GM19397 (cell line): ENCODE measurements around the gene VAV2.
"Not testable (repeated sequence)": the region's sequence is repeated elsewhere in the genome, so short reads cannot be mapped to it uniquely, and the experiment has no call there.

Experiments
- ATAC-seq: cut with Tn5 transposase; IDR thresholded peaks from one replicate; pipeline ENCODE4 v1.9.1; 2021; ENCODE audit warnings: mild to moderate bottlenecking, moderate library complexity; ENCODE audit not compliant: unreplicated experiment

The VAV2 gene

DNA sequence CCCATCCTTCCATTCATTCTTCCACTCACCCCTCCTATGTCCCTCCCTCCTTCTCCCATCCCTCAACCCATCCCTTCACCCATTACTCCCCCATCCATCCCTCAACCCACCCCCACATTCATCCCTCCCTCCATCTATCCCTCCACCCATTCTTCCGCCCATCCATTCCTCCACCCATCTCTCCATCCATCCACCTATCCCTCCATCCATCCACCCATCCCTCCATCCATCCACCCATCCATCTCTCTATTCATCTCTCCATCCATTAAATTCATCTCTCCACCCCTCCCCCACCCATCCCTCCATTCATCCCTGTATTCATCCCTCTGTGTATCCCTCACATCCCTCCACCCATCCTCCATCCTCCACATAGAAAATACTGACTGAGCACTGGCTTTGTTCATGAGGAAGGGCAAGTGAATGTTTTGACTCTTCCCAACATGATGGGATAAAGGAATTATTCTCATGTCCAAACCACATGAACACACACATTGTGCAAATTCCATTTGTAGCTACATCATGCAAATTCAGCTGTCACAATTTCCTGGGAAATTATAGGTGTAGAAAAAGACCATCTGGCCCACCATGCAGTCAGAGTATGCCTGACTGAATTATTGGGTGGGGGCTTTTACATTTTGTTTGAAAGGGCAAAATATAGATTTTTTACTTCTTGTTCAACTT lies 6.9 kb upstream of the VAV2 start:
- ATAC-seq: no peak

DNA sequence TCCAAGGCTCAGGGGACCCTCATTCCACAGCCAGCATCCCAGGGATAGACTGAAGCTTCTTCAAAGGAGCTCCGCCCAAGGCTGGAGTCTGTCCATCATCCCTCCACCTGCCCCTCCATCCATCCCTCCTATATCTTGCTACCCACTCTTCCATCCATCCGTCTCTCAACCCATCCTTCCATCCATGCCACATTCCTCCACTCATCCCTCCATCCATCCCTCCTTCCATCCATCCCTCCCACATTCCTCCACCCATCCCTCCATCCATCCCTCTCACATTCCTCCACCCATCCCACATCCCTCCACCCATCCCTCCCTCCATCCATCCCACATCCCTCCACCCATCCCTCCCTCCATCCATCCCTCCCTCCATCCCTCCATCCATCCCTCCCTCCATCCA lies 5.5 kb upstream of the VAV2 start:
- no peak for ATAC-seq

DNA sequence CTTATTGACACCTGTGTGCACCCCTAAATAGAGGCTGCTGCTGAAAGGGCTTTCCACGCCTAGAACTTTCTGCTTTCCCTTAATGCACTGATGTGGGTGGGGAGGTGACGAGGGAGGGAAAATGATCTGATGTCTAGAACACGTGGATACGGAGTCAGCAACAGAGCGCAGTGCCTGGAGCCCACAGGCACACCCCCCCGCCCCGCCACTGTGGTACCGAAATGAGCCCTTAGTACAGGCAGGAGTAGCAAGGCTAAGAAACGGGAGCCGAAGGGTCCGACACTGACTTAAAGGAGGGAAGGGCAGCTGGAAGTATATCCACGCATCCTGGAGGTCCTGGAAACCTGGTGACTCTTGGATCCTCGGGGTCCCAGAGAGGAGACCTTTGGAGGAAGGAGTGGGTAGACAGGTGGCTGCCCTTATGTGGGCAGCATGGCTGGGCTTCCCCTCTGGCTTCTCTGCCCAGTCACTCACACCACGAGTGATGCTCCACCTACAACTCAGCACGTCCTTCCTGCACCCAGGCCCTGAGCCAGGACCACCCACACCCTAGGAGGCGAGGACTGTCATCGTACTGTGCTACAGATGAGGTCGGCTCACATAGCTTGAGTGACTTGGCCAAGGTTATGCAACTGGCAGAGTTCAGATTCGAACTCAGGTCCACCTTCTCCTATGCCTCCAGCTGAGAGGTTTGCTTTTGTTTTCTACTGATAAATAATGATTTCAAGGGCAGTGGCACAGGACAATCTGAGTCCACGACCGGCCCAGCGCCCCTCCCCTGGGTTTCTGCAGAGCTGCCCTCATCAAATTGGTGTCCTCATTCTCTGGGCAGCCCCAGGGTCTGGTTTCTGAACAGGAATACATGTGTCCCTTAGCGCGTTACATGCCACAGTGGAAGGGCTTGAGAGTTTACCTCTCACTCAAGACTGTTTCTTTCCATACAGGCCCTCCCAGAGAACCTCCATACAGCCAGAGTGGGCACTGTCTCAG lies 4.7 kb upstream of the VAV2 start:
- no peak for ATAC-seq

DNA sequence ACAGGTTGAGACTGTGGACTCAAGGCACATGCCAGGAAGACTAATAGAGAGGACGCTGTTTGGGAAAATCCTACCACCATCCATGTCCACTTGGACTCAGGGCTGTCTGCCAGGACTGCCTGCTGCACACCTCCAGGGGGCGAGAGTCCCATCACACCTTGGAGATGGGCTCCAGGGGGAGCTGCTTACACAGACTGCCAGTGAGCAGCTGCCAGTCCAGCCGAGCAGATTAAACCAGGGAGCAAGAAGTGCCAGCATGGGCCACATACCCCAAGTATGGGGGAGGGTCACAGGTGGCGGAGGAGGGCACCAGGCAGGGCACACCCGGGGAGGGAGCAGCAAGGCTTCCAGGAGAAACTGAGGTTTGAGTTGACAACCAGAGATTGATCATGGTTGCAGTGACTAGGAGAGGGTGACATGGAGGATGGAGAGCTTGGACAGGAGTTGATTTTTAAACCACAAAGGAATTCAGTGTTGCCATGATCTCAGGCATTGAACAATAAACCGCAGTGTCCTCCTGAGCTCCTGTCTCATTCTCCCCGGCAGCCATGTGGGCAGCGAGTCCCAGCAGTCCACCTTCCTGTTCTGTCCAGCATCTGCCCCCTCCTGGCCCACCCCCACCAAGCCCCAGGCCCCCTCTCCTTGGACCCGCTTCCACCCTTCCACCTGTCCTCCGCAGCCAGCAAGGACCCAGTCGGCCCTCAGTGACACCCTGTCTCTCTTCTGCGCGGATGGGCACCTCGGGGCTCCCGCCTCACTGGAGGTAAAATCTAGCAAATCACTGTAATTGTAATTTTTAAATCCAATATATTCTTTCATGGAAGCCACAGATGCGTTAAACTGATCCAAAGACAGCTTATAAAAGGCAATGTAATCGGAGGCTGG lies 3.1 kb upstream of the VAV2 start:
- ATAC-seq: no peak

DNA sequence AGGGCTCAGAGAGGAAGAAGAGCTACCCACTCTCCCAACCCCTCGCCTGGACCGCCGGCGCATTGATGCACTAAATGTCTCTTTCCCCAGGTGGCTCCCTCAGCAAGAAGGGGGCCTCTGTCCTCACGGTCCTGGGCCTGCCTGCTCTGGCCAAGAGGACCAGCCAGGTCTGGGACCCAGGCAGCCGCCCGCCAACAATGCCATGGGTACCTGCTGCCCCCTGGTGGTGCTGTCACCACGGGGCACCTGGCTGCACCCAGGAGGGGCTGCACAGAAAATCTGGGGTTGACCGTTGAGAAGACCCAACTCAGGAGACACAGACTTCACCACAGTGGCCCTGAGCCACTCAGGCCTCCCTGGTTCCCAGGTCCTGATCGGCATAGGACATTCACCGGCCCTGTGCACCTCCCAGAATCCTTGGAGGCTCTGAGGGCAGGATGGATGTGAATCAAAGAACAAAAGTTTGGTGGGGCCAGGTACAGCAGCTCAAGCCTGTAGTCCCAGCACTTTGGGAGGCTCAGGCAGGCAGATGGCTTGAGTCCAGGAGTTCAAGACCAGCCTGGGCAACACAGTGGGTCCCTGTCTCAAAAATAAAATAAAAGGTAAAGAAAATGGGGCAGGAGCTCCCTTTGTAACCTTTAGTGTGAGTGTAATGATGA lies 2.4 kb upstream of the VAV2 start:
- no peak for ATAC-seq

DNA sequence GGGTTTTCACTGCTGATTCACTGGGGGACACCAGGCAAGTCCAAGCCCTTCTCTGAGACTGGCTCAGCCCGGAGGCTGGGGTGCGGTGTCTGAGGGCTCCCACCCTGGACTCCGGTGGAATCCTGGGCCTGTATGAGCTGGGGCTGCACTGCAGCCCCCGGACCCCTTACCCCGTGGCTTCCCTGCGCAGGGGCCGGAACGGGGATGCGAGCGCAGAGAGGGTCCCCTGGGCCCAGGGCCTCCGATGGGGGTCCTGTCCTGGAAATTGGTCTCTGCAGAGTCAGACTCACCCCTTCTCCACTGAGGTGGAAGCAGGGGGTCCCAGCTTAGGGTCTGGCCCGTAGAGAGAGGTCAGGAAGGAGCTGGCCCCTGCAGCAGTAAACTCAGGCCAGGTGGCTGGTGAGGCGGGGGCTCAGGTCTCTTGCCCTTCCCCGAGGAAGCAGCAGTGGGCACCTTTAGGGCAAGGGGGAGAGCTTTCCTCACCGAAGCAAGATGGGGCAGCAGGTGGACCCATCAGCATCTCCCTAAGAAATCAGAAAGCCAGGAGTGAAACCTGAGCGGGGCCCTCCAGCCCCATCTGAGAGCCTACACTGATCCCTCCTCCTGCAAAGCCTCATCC lies 1.6 kb upstream of the VAV2 start:
- ATAC-seq: no peak

DNA sequence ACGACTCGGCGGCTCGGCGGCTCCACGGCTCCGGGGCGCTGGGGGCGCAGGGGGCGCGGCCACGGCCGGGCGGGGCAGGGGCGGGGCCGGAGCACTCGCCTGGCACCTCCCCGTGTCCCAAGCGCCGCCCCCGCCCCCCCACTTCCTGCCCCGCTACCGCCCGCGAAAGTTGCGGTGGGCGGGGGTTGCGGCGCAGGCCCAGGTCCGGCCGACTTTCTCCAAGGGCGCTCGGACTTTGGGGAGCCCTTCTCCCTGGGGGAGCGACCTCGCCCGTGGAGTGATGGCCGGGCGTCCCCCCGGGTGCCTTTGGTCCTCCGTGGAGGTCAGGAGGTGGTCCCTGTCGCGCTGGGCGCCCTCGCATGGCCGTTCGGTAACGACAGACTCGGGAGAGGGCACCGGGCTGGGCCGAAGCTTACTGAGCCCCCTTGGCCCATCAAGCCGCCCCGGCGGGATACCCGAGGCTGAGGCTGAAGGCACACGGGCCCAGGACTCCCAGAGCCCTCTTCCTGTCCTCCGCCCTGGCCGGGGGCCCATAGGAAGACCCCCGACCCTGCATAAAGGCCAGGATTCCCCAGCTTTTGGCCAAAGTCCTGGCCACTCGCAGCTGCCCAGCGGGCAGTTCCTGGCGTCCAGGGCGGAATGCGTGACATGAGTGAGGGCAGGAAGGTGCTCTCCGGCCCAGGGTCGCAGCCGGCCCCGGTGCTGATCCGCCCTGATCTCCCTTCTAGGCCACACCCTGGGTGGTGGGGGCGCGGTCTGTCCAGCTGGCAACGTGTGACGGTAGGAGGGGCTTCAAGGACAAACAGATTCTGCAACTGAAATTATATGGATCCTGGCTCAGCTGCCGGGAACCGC lies 883 bp upstream of the VAV2 start:
- ATAC-seq: peak; percentile 55

DNA sequence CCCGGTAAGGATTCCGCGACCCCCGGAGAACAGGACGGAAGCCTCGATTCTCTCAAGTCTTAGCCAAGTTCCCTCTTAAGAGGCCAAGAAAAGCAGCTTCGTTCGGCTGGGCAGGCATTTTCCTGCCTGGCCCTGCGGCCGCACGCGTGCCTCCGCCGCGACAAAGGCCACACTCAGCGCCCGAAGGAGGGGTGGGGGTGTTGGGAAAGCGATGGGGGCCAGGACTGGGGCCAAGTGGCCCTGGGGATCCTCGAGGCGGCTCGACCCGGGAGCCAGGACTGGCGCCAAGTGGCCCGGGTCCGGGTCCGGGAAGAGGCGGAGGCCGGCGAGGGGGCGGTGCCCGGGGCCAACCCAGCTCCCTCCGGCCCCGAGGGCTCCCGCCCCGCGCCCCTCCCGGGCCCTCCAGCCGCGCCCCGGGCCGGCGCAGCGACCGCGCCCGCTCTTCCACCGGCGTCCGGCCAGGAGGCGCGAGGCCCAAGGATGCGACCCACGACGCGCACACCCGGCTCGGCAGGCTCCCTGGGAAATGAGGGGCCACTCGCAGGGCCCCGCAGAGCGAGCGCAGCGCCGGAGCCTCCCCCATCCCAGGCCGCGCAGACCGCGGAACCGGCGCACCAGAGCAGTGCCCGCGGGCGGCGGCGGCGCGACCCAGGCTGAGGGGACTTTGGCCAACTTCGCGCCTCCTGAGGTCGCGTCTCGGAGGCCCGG lies 756 bp downstream of the VAV2 start:
- ATAC-seq: peak; percentile 10

DNA sequence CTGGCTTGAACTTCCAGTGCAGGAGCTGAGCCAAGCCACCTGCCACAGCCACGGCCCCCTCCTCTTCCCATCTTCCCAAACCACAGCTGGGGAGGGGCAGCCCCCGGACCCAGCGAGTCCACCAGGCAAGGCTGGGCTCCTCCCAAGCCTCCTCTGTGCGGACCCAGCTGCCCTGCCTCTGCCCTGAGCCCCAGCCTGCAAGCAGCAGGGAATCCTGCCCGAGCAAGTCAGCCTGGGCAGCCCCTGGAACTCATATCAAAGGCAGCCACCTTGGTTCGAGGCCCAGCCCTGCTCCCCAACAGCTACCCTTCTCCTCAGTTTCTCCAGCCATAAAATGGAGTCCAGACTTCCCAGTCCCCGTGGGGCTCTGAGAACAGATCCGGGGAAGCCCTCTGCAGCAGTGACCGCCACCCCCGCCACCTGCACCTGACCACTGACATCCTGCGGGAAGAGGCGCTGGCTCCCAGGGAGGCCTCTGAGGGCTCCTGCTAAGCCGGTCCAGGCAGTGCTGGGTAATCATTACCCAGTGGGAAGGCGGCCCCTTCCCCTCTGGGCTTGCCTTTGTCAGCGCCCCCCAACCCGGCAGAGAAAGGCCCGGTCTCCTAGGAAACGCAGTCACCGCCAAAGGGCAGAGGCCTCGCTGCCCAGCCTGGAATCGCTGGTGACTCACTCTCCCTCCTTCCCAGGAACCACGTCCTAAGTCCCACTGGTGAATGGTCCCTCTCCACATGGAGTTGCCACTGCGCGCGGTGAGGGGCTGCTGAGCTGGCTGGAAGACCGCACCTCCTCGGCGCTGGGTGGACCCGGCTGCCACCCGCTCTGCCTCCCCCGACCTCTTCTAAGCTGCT lies 1.5 kb downstream of the VAV2 start:
- no peak for ATAC-seq

DNA sequence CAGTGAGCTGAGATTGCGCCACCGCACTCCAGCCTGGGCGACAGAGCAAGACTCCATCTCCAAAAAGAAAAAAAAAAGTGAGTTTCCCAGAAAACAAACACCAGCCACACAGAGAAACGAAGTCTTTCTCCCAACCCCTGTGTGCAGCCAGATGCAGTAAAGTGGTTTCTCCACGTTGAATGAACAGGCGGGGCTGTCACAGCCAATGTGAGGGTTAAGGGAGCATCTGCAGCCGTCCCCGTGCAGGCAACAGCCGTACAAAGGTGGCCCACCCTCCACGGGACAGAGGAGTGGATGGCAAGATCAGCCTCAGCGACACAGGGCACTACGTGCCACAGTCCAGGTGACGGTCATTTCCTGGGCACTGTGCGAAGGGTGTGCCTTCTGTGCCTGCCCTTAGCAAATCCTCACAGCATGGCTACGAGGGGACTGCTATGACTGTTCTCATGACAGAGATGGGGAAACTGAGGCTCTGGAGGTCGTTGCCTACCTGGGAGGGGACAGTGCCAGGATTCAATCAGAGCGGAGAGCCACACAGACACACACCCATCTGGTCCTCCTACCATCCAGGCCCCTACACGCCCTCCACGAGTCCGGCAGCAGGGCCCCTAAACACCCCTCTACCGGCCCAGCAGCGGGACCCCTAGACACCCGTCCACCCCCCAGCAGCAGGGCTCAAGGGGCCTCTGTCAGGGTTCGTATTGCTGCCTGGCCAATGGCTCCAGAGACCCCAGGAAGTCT lies 2.3 kb downstream of the VAV2 start:
- ATAC-seq: no peak

DNA sequence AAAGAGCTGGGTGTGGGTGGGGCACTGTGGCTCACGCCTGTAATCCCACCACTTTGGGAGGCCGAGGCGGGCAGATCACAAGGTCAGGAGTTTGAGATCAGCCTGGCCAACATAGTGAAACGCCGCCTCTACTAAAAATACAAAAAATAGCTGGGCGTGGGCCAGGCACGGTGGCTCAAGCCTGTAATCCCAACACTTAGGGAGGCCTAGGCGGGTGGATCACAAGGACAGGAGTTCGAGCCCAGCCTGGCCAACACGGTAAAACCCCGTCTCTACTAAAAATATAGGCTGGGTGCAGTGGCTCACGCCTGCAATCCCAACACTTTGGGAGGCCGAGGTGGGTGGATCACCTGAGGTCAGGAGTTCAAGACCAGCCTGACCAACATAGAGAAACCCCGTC lies 3.4 kb downstream of the VAV2 start:
- not testable (repeated sequence) for ATAC-seq

DNA sequence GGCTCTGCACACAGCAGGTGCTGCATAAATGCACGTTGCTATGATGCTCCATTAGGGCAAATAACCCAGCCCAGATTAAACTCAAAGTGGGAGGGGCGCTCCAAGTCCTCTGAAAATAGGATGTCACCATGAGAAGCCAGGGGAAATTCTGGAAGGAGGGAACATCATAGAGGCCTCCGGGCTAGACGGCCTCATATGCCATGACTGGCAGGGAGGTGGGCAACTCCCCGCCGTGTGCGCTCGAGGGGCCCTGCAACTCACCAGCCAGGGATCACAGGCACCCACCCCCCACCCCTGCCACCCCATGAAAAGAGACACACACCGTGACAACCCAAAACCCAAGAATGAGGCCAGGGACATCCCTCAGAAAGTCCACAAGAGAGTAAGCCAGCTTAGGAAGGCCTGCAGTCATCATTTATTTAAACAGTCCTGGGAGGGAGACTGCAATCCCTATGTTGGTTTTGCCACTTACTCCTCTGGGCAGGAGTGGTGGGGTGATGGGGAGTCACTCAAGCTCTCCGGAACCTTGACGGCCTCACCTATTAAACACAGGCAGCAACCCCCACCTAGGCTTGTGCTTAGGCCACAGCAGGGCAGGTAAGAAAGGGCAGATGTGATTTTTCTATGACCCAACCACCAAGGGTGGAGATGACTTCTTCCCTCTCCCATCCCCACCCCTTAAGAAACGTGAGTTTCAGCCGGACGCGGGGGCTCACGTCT lies 4.0 kb downstream of the VAV2 start:
- ATAC-seq: no peak

DNA sequence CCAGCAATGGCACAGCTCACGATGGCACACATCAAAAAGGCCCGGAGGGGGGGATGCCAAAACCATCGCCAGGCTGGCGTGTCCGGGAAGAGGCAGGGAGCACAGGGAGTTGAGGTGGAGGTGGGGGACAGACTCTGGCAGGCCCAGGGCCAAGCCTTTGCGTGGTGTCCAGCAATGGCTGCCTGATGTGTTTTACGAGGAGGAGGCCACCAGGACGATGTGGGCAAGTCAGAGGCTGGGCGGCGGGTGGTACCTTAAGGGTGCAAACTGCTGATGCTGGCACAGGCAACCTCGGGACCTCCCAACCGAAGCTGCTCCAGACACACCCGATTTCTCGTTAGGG lies 4.7 kb downstream of the VAV2 start:
- no peak for ATAC-seq

DNA sequence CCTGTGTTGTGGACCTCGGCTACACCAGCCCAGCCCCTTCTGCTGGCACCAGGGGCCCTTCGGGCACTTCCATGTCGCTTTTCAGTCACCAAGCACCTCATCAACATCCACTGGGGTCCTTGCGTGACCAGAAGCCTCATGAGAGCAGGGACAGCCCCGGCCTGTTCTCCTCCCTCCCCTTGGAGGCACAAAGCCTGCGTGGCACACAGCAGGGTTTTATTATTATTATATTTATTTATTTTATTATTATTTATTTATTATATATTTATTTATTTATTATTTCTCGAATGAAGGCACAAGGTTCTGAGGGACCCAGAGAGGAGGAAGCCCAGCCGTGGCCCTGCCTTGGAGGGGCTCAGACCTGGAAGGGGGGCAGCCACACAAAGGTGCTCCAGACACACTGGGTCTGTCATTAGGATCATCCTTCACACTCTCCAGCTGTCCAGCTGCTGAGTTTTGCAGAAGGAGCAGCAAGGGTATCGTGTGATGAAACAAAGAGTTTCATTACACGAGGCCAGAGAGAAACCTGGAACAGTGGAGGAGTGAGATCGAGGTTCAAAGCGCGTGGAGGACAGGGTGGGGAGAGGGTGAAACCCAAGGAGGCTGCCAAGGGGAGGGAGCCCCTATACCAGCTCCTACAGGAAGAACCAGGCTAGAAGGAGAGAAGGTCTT lies 5.2 kb downstream of the VAV2 start:
- no peak for ATAC-seq

DNA sequence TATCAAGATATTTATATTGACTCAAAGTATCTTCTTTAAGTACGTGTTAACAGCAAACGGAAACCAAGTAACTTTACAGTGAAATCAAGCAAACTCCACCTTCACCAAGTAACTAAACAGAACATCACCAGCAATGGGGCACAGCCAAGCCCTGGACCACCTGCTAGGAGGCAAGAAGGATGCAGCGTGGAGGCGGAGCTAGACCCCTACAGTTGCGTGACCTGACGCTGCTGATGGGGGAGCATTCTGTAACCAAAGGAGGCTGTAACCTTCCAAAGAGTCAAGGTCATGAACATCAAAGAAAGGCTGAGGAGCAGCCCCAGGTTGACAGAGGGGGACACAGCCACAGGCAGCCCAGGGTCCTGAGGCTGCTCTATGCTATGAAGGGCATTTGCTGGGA lies 6.1 kb downstream of the VAV2 start:
- no peak for ATAC-seq
